ENCODE measurements around the gene AP4M1. TPM values are rescaled to one million over a fixed set of nuclear protein-coding genes. Genes with fewer than 3 reads are reported as not detected.

AP4M1 gene
- total and polyA plus RNA-seq, 4 donors, result 3.3 to 5.5 (median 4.8) TPM

DNA sequence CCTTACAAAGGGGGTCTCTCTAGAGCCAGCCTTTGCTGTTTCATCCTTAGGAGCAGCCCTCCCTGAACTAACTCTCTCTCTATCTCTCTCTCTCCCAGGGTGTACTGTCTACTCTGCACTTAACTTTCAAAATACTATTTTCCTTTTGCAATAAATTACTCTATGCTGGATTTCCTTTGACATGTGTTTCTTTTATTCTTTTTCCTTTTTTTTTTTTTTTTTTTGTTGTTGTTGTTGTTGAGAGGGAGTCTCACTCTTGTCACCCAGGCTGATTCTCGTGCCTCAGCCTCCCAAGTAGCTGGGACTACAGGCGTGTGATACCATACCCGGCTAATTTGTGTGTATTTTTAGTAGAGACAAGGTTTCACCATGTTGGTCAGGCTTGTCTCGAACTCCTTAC is 18.5 kb upstream of the AP4M1 start:
- 69% methylated on average over 4 of the region's 4 CpGs for WGBS
- H3K36me3 ChIP-seq (ENCODE audit: control insufficient read depth in 4 of 4, insufficient read depth in 3 of 4, low read depth in 1 of 4, low read length in 3 of 4), result peaks cover 0 to 4% (median 0%) of the 10 kb centered on the region in 4 donors
- H3K27me3 ChIP-seq (ENCODE audit: control insufficient read depth in 4 of 4, insufficient read depth in 4 of 4, low read length in 3 of 4), result no peaks in the 10 kb centered on the region
- TF ChIP-seq EGR1 (IDR thresholded peaks at IDR 0.05; ENCODE audit: low read depth in 2 of 2), result no peak
- TF ChIP-seq RXRA (IDR thresholded peaks at IDR 0.05), result peak in 1 of 2 donors; percentile 1
- H3K9me3 ChIP-seq (ENCODE audit: control insufficient read depth in 4 of 4, low read length in 3 of 4), result no peaks in the 10 kb centered on the region
- DNase-seq (ENCODE audit: low spot score), result no peak
- H3K4me3 ChIP-seq (ENCODE audit: low read depth in 1 of 3, low read length in 3 of 3), result no peak overlapping the region
- no peak overlapping the region for H3K9ac ChIP-seq (ENCODE audit: low read depth in 1 of 2, low read length in 2 of 2)
- peak overlapping the region; percentile 89 to 90 for H3K27ac ChIP-seq (ENCODE audit: low read depth in 1 of 2, low read length in 2 of 2)
- peaks cover 13 to 36% (median 29%) of the 10 kb centered on the region in 4 donors for H3K4me1 ChIP-seq (ENCODE audit: control insufficient read depth in 4 of 4, insufficient read depth in 4 of 4, low read length in 3 of 4)

DNA sequence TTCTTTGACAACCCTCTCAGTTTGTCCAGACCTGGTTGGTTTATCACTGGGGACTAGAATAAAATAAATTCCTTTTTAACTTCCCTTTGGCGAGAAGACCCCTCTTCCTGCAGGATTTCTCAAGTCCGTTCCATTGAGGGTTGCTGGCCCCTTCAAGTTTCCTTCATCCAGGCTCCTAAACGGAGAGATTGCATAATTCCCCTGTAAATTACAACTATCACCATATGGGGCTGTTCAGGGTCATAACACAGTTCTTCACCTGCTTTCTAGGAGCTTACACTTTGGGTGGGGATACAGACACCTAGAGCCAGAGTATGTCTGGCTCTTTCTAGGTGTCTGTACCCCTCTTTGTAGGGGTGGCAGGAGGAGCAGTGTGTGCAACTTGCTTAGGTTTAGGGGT is 15.9 kb upstream of the AP4M1 start:
- DNase-seq (ENCODE audit: low spot score), result no peak
- Histone ChIP-seq H3K4me1 (ENCODE audit: control insufficient read depth in 4 of 4, insufficient read depth in 4 of 4, low read length in 3 of 4) (peaks cover 9 to 34% (median 21%) of the 10 kb centered on the region in 4 donors), H3K36me3 (ENCODE audit: control insufficient read depth in 4 of 4, insufficient read depth in 3 of 4, low read depth in 1 of 4, low read length in 3 of 4) (peaks cover 0 to 3% (median 1%) of the 10 kb centered on the region in 4 donors), H3K27me3 (ENCODE audit: control insufficient read depth in 4 of 4, insufficient read depth in 4 of 4, low read length in 3 of 4) (no peaks in the 10 kb centered on the region), H3K4me3 (ENCODE audit: low read depth in 1 of 3, low read length in 3 of 3) (no peak overlapping the region), H3K9me3 (ENCODE audit: control insufficient read depth in 4 of 4, low read length in 3 of 4) (no peaks in the 10 kb centered on the region), H3K27ac (ENCODE audit: low read depth in 1 of 2, low read length in 2 of 2) (no peak overlapping the region), H3K9ac (ENCODE audit: low read depth in 1 of 2, low read length in 2 of 2) (no peak overlapping the region)
- 59% methylated on average over 3 of the region's 3 CpGs for WGBS
- TF ChIP-seq RAD21 (IDR thresholded peaks at IDR 0.05), result no peak
- TF ChIP-seq RXRA (IDR thresholded peaks at IDR 0.05), result no peak
- TF ChIP-seq ZBTB33 (IDR thresholded peaks at IDR 0.05), result no peak
- TF ChIP-seq GABPA (IDR thresholded peaks at IDR 0.05 in 1 of 2, conservative IDR thresholded peaks at IDR 0.05 in 1 of 2), result no peak
- TF ChIP-seq REST (IDR thresholded peaks at IDR 0.05), result no peak
- TF ChIP-seq, protein P1, sequence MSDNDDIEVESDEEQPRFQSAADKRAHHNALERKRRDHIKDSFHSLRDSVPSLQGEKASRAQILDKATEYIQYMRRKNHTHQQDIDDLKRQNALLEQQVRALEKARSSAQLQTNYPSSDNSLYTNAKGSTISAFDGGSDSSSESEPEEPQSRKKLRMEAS (IDR thresholded peaks at IDR 0.05), result no peak
- no peak for TF ChIP-seq FOXA2 (IDR thresholded peaks at IDR 0.05)
- no peak for TF ChIP-seq HNF4A (conservative IDR thresholded peaks at IDR 0.05)
- no peak for TF ChIP-seq TAF1 (conservative IDR thresholded peaks at IDR 0.05)
- TF ChIP-seq EGR1 (IDR thresholded peaks at IDR 0.05; ENCODE audit: low read depth in 2 of 2), result no peak
- TF ChIP-seq JUND (IDR thresholded peaks at IDR 0.05), result no peak
- TF ChIP-seq NR2F2 (IDR thresholded peaks at IDR 0.05), result no peak
- no peak for TF ChIP-seq YY1 (IDR thresholded peaks at IDR 0.05)
- TF ChIP-seq, protein P2, sequence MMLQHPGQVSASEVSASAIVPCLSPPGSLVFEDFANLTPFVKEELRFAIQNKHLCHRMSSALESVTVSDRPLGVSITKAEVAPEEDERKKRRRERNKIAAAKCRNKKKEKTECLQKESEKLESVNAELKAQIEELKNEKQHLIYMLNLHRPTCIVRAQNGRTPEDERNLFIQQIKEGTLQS (IDR thresholded peaks at IDR 0.05), result no peak
- TF ChIP-seq HNF4G (IDR thresholded peaks at IDR 0.05), result no peak
- TF ChIP-seq SP1 (IDR thresholded peaks at IDR 0.05), result no peak
- no peak for TF ChIP-seq CTCF (IDR thresholded peaks at IDR 0.05; ENCODE audit: low read depth, low read length, missing input control)
